HG02623 (cell line): ENCODE data around the gene GDF15.
"Not testable (repeated sequence)": the region's sequence is repeated elsewhere in the genome, so short reads cannot be mapped to it uniquely, and the experiment has no call there.

Experiments
- ATAC-seq: cut with Tn5 transposase; IDR thresholded peaks from one replicate; pipeline ENCODE4 v1.9.1; 2021; ENCODE audit warnings: moderate library complexity; ENCODE audit not compliant: unreplicated experiment

Gene GDF15, protein sequence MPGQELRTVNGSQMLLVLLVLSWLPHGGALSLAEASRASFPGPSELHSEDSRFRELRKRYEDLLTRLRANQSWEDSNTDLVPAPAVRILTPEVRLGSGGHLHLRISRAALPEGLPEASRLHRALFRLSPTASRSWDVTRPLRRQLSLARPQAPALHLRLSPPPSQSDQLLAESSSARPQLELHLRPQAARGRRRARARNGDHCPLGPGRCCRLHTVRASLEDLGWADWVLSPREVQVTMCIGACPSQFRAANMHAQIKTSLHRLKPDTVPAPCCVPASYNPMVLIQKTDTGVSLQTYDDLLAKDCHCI

DNA sequence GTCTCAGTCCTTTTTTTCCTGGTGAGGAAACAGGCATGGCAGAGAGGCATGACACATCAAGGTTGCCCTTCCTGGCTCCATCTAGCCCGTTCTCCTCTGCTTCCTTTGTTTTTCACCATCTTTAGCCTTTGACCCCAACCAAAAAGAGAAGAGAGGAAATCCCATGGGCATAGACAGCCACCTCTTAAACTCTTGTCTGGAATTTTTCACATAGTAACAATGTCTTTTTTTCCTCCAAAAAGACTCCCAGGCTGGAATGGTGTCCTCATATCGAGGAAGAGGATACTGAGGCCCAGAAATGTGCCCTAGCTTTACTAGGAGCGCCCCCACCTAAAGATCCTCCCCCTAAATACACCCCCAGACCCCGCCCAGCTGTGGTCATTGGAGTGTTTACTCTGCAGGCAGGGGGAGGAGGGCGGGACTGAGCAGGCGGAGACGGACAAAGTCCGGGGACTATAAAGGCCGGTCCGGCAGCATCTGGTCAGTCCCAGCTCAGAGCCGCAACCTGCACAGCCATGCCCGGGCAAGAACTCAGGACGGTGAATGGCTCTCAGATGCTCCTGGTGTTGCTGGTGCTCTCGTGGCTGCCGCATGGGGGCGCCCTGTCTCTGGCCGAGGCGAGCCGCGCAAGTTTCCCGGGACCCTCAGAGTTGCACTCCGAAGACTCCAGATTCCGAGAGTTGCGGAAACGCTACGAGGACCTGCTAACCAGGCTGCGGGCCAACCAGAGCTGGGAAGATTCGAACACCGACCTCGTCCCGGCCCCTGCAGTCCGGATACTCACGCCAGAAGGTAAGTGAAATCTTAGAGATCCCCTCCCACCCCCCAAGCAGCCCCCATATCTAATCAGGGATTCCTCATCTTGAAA, at the start of gene GDF15:
Gene GDF15 (plus strand): TSS at position 484 of the 868 bp plus-strand sequence. CDS start 32 bp downstream, at position 516.
- no peak for ATAC-seq

DNA sequence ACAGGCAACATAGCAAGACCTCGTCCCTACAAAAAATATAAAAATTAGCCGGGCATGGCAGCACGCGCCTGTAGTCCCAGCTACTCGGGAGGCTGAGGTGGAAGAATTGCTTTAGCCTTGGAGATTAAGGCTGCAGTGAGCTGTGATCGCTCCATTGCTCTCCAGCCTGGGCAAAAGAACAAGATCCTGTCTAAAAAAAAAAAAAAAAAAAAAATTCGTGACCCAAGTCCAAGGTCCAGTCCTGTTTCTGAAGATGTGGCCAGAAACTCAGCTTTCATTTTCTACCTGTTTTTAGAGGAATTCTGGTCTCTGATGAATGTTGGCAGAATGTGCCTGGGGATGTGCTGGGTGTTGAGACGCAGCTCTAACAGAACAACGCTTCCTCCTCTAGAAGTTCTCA, 47.4 kb upstream of the GDF15 start:
- ATAC-seq: no peak

DNA sequence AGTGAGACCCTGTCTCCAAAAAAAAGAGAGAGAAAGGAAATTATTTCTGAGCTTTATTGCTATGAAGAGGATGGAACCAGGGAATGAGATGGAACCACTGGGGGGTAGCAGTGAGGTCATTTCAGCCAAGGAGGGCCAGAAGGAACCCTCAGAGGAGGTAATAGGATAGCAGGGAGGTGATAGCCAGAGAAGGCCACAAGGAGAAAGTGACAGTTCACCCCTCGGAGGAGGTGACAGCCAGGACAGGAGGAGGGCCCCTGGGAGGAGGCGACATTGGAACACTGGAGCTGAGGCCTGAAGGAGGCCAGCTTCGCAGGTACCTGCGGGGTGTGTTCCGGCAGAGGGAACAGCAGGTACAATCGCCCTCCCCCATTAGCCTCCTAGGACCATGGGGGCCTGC, 46.2 kb upstream of the GDF15 start:
- ATAC-seq: no peak

DNA sequence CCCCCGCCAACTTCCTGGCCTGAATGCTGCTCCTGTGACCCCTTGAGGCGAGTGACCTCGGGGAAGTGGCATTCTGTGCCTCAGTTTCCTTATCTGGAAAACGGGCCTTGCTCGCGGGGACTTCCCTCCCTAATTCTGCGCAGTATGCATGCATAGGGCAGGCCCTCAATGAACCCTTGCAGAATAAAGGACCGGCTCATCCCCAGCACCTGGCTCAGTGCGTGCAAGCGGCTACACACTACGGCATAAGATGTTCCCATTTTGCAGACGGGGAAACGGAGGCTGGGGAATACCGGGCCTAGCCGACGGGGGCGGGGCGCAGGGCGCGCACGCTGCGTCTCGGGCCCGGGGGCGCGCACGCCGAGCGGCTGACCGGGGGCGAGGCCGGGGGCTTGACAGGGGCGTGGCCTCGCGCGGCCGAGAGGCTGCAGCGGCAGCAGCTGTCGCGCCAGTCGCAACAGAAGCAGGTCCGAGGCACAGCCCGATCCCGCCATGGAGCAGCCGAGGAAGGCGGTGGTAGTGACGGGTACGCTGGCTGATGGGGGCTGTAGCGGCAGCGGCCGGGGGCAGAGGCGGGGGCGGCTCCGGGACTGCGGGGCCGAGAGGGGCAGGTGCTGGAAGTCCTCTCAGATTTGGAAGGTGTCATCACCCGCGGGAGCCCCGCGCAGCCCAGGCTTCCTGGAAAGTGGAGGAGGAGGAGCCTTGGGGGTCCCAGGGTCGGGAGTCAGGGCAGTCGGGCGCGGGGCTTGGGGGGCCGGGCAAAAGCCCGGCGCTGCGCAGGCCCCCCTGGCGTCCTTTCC, 45.6 kb upstream of the GDF15 start, which contains the start of gene PGPEP1:
Gene PGPEP1 (plus strand): TSS at position 409 of the 800 bp plus-strand sequence. CDS start 84 bp downstream, at position 493.
- ATAC-seq: no peak

DNA sequence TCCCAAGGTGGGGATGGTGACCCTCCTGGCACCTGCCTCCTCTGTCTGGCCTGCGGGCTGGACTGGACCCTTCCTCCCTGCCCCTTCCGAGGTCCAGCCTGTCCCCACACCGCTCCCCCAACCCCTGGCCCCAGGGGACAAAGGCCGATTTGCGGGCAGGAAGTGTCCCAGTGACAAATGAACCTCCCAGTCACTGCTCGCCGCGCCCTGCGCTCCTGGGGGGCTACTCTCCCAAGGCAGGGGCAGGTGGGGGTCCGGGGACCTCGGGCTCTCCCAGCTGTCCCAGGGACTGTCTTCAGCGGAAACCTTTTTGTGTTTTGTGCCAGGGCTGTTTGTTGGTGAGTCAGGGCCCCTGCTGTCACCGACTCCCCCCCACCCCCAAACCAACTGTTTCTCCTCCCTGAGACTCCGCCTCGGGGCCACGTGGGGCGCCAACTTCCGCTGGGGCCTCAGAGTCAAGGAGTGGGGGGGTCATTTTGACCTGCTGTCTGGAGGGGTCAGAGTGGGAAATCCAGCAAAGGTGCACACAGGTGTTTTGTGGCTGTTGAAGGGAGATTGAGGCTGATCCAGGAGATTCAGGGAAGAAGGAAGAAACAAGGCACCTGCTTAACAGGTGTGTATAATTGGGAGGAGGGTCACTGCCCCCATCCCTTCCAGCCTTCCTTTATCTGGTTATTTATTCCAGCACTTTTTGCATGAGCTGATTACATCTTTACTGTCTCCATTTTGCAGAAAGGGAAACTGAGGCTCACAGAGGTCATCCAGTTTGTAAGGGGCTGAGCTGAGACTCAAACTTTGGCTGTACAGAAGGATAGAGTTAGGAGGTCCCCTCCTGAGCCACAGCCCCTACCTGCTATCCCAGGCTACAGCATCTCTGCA, 44.7 kb upstream of the GDF15 start:
- no peak for ATAC-seq

DNA sequence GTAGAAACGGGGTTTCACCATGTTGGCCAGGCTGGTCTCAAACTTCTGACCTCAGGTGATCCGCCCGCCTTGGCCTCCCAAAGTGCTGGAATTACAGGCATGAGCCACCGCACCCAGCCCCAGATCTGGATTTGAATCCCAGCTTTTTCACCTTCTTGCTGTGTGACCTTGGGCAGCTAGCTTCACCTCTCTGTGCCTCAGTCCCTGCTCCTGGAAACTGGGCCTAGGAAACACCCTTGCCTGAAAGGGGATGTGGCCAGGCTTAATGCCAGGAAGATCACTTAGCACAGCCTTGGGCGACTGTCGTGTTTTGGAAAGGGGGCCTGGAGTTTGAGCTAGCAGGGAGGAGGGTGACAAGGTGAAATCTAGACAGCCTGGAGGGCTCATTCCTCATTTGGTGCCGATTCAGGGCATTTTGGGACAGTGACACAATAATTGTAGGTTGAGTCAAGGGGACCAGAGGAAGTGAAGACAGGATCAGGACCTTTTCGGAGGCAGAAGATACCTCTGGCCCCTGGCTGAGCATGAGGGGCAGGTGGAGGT, 43.8 kb upstream of the GDF15 start:
- no peak for ATAC-seq

DNA sequence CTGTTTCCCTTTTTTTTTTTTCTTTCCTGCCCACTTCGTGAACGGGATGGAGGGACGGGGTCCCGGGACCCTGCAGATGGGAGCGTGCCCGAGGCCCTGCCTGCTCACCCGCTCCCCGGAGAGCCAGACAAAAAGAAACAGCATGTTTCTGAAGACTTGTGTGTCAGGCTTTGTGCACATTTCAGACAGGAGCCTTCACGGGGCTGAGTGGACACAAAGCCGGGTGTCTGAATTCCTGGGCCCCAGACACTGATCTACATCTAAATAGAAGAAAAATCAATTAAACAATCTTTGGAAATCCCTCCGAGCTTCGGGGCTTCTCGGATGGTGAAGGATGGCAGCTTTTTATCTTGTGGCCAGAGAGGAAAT, 41.4 kb upstream of the GDF15 start:
- ATAC-seq: no peak

DNA sequence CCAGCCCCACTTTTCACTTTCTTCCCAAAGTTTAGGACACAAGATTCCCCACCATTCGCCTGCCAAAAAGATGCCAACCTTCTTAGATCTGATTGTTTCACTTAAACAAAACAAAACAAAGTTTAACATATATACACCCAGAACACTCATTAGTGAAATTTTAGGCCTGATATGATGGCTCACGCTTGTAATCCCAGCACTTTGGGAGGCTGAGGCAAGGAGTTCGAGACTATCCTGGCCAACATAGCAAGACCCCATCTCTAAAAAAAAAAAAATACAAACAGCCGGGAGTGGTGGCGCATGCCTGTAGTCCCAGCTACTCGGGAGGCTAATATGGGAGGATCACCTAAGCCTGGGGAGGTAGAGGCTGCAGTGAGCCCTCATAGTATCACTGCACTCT, 40.7 kb upstream of the GDF15 start:
- ATAC-seq: no peak

DNA sequence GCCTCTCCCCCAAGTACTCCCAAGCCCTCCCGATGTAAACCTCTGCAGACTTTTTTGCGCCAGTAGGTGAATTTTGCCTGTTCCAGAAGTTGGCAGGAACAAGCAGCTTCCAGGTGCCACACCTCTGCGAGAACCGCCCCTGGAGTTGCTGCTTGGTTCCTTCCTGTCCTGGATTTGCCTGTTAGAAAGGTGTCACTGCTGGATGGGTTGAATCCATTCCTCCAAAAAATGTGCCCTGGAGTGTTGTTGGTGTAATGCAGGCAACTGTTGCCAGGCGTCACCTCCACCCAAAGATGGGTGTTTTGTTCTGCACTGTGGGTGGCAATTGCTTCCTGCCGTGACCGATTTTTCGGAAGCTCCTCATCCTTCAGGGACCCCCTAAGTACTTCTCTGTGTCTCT, 39.9 kb upstream of the GDF15 start:
- ATAC-seq: no peak

DNA sequence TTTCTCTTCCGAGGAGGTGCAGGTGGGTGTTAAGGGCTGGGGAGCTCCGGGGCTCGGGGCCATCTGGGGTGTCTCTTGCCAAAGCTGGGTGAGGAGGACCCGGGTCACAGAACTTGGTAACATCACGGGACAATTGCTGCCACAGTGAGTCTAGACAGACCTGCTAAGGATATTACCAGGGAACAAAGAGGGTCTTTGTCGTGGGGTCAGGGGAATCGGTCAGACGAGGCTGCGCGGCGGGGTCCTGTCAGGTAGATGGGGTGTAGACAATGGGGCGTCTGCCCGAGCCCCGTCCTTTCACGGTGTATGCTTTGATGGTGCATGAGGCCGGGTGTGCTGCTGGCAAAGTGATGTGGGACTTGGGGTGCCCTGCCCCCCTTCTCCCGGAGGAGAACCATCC, 37.8 kb upstream of the GDF15 start:
- no peak for ATAC-seq

DNA sequence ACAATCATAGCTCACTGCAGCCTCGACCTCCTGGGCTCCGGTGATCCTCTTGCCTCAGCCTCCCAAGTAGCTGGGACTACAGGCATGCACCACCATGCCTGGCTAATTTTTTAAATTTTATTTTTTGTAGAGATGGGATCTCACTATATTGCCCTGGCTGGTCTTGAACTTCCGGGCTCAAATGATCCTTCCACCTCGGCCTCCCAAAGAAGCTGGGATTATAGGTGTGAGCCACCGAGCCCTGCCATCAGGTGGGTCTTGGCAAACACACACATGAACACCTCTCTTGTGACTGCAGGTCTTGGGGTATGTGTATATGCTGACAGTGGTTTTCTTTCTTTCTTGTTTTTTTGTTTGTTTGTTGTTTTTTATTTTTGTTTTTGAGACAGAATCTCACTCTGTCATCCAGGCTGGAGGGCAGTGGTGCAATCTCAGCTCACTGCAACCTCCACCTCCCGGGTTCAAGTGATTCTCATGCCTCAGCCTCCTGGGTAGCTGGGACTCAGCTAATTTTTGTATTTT, 37.1 kb upstream of the GDF15 start:
- not testable (repeated sequence) for ATAC-seq

DNA sequence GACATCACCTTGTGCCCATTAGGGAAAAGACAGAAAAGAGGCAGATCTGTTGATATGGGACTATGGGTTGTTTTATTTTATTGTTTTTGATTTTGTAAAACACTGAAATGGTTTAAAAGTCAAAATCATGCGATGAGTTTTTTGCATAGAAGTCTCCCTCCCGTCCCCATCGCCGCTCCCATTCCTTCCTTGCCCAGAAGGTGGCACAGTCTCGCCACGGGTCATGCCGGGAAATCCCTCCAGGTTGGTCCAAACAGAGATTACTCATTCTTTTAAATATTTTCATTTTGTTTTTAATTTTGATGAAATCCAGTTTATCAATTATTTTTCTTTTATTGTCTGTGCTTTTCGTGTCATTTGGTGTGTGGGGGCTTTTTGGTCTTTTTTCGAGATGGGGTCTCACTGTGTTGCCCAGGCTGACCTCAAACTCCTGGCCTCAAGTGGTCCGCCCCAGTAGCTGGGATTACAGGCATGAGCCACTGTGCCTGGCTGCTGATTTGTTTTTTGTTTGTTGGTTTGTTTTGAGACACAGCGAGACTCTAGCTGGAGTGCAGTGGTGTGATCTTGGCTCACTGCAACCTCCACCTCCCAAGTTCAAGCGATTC, 36.3 kb upstream of the GDF15 start:
- no peak for ATAC-seq

DNA sequence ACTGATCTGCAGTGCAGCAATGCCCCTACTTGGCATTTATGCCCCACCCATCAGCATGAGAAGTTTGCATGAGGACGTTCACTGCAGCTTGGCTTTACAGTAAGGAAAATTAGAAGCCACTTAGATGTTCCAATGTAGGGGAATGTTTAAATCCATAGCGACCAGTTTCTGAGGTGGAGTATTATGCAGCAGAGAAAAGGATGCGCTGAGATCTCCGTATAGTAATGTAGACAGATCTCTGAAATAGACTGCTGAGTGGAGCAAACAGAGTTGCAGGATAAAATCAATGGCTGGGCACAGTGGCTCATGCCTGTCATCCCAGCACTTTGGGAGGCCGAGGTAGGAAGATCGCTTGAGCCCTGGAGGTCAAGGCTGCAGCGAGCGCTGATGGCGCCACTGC, 35.5 kb upstream of the GDF15 start:
- no peak for ATAC-seq

DNA sequence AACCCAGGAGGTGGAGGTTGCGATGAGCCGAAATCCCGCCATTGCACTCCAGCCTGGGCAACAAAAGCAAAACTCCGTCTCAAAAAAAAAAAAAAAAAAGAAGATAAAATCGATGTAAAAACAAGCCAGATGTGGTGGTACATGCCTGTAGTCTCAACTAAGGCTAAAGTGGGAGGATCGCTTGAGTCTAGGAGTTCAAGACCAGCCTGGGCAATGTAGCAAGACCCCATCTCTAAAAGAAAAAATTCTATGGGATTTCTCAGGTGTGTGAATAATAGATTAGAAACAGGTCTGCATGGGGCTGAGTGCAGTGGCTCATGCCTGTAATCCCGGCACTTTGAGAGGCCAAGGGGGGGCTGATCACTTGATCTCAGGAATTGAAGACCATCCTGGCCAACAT, 34.4 kb upstream of the GDF15 start:
- ATAC-seq: no peak

DNA sequence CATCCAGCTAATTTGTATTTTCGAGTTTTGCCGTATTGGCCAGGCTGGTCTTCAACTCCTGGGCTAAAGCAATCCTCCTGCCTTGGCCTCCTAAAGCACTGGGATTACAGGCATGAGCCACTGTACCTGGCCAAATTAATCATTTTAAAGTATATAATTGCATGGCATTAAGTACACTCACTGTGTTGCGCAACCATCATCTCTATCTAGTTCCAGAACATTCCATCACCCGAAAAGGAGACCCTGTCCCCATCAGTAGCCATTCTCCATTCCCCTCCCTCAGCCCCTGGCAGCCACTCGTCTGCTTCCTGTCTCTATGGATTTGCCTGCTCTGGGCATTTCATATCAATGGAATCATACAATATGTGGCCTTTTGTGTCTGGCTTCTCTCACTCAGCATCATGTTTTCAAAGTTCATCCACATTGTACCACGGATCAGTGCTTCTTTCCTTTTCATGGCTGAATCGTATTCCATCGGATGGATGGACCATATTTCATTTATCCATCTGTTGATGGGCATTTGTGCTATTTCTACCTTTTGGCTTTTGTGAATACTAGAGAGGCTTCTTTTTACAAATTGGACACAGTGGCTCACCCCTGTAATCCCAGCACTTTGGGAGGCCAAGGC, 32.5 kb upstream of the GDF15 start:
- no peak for ATAC-seq

DNA sequence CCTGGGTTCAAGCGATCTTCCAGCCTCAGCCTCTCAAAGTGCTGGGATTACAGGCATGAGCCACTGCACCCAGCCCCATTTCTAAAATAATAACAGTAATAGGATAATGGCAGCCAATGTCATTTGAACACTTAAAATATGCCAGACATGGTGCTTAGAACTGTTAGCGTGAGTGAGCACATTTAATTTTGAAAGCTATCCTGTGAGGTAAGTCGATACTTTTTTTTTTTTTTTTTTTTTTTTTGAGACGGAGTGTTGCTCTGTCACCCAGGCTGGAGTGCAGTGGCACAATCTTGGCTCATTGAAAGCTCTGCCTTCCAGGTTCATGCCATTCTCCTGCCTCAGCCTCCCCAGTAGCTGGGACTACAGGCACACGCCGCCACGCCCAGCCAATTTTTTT, 31.2 kb upstream of the GDF15 start:
- ATAC-seq: not testable (repeated sequence)

DNA sequence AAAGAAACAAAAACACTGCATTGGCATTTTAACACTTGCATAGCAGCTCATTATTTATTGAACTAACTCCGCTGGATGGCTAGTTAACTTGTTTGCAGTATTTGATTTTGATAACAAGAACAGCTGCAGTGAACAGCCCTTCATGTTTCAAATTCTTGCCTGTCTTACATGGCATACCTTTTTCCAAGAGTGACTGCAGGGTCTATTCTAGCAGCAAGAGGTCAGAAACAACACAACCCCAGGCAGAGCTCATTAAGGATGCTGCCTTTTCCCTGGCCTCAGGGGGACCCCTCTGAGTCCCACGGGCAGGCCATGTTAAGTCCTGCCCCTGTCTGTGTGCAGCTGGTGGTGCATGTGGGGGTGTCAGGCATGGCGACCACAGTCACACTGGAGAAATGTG, 28.9 kb upstream of the GDF15 start:
- no peak for ATAC-seq

DNA sequence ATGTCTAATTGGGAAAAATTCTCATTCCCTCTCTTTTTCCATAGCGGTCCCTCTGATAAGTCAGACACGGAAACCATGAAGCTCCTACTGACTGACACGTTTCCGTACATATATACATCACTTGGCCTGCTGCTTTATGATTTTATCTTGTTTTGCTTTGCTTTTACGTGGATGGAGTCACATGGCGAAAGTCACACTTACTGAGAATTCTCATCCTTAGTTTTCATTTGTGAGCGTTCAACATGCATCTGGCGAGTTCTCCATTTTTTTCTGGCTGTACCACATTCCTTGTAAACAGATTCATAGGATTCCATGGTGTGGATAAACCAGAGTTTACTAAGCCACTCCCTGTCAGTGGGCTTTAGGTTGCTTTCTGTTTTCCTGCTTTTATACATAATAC, 24.3 kb upstream of the GDF15 start:
- no peak for ATAC-seq

DNA sequence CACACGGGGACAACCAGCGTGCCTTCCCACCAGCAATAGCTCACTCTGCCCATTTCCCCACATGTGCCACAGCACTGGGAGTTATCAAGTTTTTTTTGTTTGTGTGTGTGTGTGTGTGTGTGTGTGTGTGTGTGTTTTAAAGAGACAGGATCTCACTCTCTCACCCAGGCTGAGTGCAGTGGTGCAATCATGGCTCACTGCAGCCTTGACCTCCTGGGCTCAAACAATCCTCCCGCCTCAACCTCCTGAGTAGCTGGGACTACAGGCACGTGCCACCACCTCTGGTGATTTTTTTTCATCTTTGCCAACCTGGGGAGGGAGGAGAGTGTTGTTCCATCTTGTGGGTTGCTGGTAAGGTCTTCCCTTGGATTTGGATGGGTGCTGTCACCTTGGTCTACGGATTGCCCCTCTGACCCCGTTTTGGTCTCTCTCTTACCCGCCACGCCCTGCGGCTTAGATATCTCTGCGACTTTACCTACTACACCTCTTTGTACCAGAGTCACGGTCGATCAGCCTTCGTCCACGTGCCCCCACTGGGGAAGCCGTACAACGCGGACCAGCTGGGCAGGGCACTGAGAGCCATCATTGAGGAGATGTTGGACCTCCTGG, 22.9 kb upstream of the GDF15 start:
- no peak for ATAC-seq
